Gastroesophageal sphincter (tissue), 3 donors: ENCODE results near the gene CCDC97.

Experiments
- CTCF ChIP-seq, 4 experiments: fragments of 200-600 bp in 2 of 4; fragments of 450-650 bp in 2 of 4; sonication (generic) in 1 of 4; IDR thresholded peaks; one replicate each; pipeline ENCODE4 v1.5.1; 2017 to 2019; ENCODE audit warnings: antibody characterized with exemption in 4 of 4, mild to moderate bottlenecking in 2 of 4, moderate library complexity in 2 of 4
- EP300 ChIP-seq: sonication (generic); formaldehyde crosslinking; IDR thresholded peaks from one replicate; pipeline ENCODE4 v1.6.1; 2017; ENCODE audit warnings: antibody characterized with exemption, mild to moderate bottlenecking
- POLR2A ChIP-seq, 2 donors: fragments of 450-650 bp; IDR thresholded peaks; one replicate each; pipeline ENCODE4 v1.6.1; 2017; ENCODE audit warnings: antibody characterized with exemption in 2 of 2, mild to moderate bottlenecking in 2 of 2, moderate library complexity in 1 of 2

- TF ChIP-seq CTCF (IDR thresholded peaks at IDR 0.05) (no peak), POLR2A (IDR thresholded peaks at IDR 0.05) (no peak), EP300 (no peak)
Measured at GRCh38 chr19:41352279-41352608, 42.3 kb downstream of the CCDC97 start.
